Gastrocnemius medialis (tissue), 4 donors: Measurements from ENCODE around the gene HCFC1. TPM values are rescaled to one million over a fixed set of nuclear protein-coding genes. Genes with fewer than 3 reads are reported as not detected.

ENCODE experiments used
- ATAC-seq, 2 donors: fragments of 150-250 bp; one replicate each; pipeline ENCODE4 v1.9.1; 2016
- DNase-seq, 2 donors: peaks; one replicate each; pipeline ENCODE4 v3.0.0-alpha.2; 2019
- H3K27ac ChIP-seq, 4 donors: fragments of 200-600 bp; sonication (generic); 1 replicate in 1 of 4; 2 replicates in 3 of 4; pipeline ENCODE4 v1.5.1; 2016 to 2018; ENCODE audit warnings: mild to moderate bottlenecking in 2 of 4, moderate library complexity in 1 of 4
- H3K27me3 ChIP-seq, 3 donors: fragments of 200-600 bp; sonication (generic) in 2 of 3; 1 replicate in 1 of 3; 2 replicates in 2 of 3; pipeline versions ENCODE4 v1.5.1 to v1.6.0; 2016 to 2019; ENCODE audit warnings: mild to moderate bottlenecking in 1 of 3, moderate library complexity in 1 of 3
- H3K36me3 ChIP-seq, 2 donors: fragments of 200-600 bp; sonication (generic) in 1 of 2; one replicate each; pipeline ENCODE4 v1.5.1; 2017 to 2018
- H3K4me1 ChIP-seq, 2 donors: fragments of 200-600 bp; sonication (generic) in 1 of 2; one replicate each; pipeline ENCODE4 v1.5.1; 2016 to 2017; ENCODE audit warnings: mild to moderate bottlenecking in 2 of 2
- H3K4me3 ChIP-seq, 4 donors: fragments of 200-600 bp; sonication (generic) in 3 of 4; 1 replicate in 1 of 4; 2 replicates in 3 of 4; pipeline ENCODE4 v1.5.1; 2016 to 2019; ENCODE audit warnings: mild to moderate bottlenecking in 2 of 4
- H3K9me3 ChIP-seq, 3 donors: fragments of 200-600 bp; sonication (generic) in 2 of 3; 1 replicate in 1 of 3; 2 replicates in 2 of 3; pipeline ENCODE4 v1.5.1; 2016 to 2019
- POLR2A ChIP-seq, 2 donors: fragments of 450-650 bp; IDR thresholded peaks; one replicate each; pipeline ENCODE4 v1.6.1; 2017; ENCODE audit warnings: antibody characterized with exemption in 2 of 2, mild to moderate bottlenecking in 2 of 2, moderate library complexity in 2 of 2
- in situ Hi-C, 4 donors: fragments of 200-750 bp; cut with MboI; loops; one replicate each; pipeline versions ENCODE4 v1.15.0 to v1.8.0; 2017; ENCODE audit warnings: low sequenced_read_pairs in 4 of 4
- intact Hi-C: fragments of 100-400 bp; cut with DNase I; formaldehyde crosslinking; loops from one replicate; pipeline ENCODE4 v1.15.1; 2023; ENCODE audit warnings: low total_unique reads
- total RNA-seq, 4 donors: library from RNA; depleted of rRNA; stranded (reverse); fragments of >200 nt; gene quantifications; one replicate each; pipeline versions ENCODE4 v1.1.0 to v1.2.3, GENCODE V29; 2016
- TF ChIP-seq, protein P1 (sequence below), 5 experiments: fragments of 450-650 bp in 3 of 5; fragments of 200-600 bp in 2 of 5; sonication (generic) in 2 of 5; IDR thresholded peaks in 4 of 5; conservative IDR thresholded peaks in 1 of 5; 1 replicate in 4 of 5; 2 replicates in 1 of 5; pipeline ENCODE4 v1.5.1; 2016 to 2019; ENCODE audit warnings: antibody characterized with exemption in 5 of 5, mild to moderate bottlenecking in 3 of 5, moderate library complexity in 3 of 5

The HCFC1 gene
- total RNA-seq, 4 donors from 2014 or later, result 15.9 to 56.4 (median 51.8) TPM

GRCh38 chrX:153911798-153912197 is 59.8 kb downstream of the HCFC1 start:
- H3K4me1 ChIP-seq, result no peaks in the 10 kb centered on the region
- no peak overlapping the region for H3K27ac ChIP-seq
- no peaks in the 10 kb centered on the region for H3K36me3 ChIP-seq
- ATAC-seq (no peak), DNase-seq (no peak)
- intact Hi-C loops (no loop called here), in situ Hi-C loops (no loop called here)
- no peaks in the 10 kb centered on the region for H3K27me3 ChIP-seq
- no peaks in the 10 kb centered on the region for H3K9me3 ChIP-seq
- no peak overlapping the region for H3K4me3 ChIP-seq
- TF ChIP-seq POLR2A (IDR thresholded peaks at IDR 0.05), result no peak
- TF ChIP-seq, protein P1, sequence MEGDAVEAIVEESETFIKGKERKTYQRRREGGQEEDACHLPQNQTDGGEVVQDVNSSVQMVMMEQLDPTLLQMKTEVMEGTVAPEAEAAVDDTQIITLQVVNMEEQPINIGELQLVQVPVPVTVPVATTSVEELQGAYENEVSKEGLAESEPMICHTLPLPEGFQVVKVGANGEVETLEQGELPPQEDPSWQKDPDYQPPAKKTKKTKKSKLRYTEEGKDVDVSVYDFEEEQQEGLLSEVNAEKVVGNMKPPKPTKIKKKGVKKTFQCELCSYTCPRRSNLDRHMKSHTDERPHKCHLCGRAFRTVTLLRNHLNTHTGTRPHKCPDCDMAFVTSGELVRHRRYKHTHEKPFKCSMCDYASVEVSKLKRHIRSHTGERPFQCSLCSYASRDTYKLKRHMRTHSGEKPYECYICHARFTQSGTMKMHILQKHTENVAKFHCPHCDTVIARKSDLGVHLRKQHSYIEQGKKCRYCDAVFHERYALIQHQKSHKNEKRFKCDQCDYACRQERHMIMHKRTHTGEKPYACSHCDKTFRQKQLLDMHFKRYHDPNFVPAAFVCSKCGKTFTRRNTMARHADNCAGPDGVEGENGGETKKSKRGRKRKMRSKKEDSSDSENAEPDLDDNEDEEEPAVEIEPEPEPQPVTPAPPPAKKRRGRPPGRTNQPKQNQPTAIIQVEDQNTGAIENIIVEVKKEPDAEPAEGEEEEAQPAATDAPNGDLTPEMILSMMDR (IDR thresholded peaks at IDR 0.05 in 4 of 5, conservative IDR thresholded peaks at IDR 0.05 in 1 of 5), result no peak

- ATAC-seq (no peak), DNase-seq (no peak)
- Histone ChIP-seq H3K9me3 (no peaks in the 10 kb centered on the region), H3K4me1 (no peaks in the 10 kb centered on the region), H3K4me3 (no peak overlapping the region), H3K27ac (no peak overlapping the region), H3K27me3 (no peaks in the 10 kb centered on the region), H3K36me3 (no peaks in the 10 kb centered on the region)
- in situ Hi-C loops, result no loop called here
- intact Hi-C loops, result no loop called here
- TF ChIP-seq, protein P1 (IDR thresholded peaks at IDR 0.05 in 4 of 5, conservative IDR thresholded peaks at IDR 0.05 in 1 of 5), result no peak
- no peak for TF ChIP-seq POLR2A (IDR thresholded peaks at IDR 0.05)
Measured at GRCh38 chrX:153910446-153910845, 61.2 kb downstream of the HCFC1 start.

DNA sequence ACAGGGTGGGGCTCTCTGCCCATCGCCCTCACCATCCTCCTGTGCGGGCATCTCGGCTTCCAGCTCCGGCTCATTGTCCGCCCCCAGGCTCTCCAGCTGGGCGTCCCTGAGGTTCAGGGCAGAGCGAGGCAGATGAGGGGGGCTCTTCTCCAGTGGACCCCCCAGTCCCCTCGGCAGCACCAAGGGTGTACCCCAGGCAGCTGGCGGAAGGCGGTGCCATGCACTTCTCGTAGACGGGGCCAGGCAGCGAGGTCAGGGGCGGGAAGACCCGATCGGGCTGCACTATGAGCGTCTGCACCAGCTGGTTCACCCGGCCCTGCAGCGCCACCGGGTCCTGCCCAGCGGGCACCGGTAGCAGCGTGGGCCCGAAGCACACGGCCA is 61.6 kb downstream of the HCFC1 start:
- H3K27me3 ChIP-seq, result no peaks in the 10 kb centered on the region
- no peak overlapping the region for H3K27ac ChIP-seq
- no peak overlapping the region for H3K4me3 ChIP-seq
- TF ChIP-seq, protein P1 (IDR thresholded peaks at IDR 0.05 in 4 of 5, conservative IDR thresholded peaks at IDR 0.05 in 1 of 5), result no peak
- TF ChIP-seq POLR2A (IDR thresholded peaks at IDR 0.05), result no peak
- no peaks in the 10 kb centered on the region for H3K36me3 ChIP-seq
- intact Hi-C loops, result no loop called here
- no peak for DNase-seq
- in situ Hi-C loops, result no loop called here
- ATAC-seq, result no peak
- H3K9me3 ChIP-seq, result no peaks in the 10 kb centered on the region
- H3K4me1 ChIP-seq, result no peaks in the 10 kb centered on the region

- ATAC-seq, result no peak
- Histone ChIP-seq H3K9me3 (no peaks in the 10 kb centered on the region), H3K27ac (no peak overlapping the region), H3K27me3 (no peaks in the 10 kb centered on the region), H3K36me3 (no peaks in the 10 kb centered on the region), H3K4me3 (no peak overlapping the region), H3K4me1 (no peaks in the 10 kb centered on the region)
- no peak for DNase-seq
- in situ Hi-C loops, result no loop called here
- intact Hi-C loops, result no loop called here
- no peak for TF ChIP-seq POLR2A (IDR thresholded peaks at IDR 0.05)
- TF ChIP-seq, protein P1 (IDR thresholded peaks at IDR 0.05 in 4 of 5, conservative IDR thresholded peaks at IDR 0.05 in 1 of 5), result no peak
Measured at GRCh38 chrX:153909024-153909979, 62.3 kb downstream of the HCFC1 start.
